ENCODE results near the gene TNFSF11. TPM values are rescaled to one million over a fixed set of nuclear protein-coding genes. Genes with fewer than 3 reads are reported as not detected.

Gene TNFSF11
- total RNA-seq, 4 donors from 2014 or later: 0.76 to 5.8 TPM; not detected in 2

DNA sequence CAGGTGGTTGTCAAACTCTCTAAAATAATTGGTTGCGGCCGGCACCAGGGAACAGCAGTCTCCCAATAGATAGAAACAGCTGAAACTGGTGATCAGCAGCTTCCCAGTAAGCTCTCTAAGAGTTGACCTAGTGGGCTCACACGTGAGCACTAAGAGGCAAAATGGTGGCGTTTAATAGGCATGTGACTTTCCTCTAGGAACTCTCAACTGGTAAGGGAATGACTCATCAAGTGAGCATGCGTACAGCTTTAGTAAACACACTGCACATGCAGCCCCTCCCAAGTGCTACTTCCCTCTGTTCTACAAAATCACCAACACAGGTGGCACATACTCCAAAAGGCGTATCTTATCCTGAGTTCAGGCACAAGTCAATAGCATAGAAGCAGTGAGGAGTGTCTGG lies 41.7 kb downstream of the TNFSF11 start:
- H3K27me3 ChIP-seq: no peaks in the 10 kb centered on the region
- no peaks in the 10 kb centered on the region for H3K36me3 ChIP-seq
- H3K4me3 ChIP-seq: no peak overlapping the region
- no peaks in the 10 kb centered on the region for H3K9me3 ChIP-seq
- H3K4me1 ChIP-seq: no peaks in the 10 kb centered on the region
- TF ChIP-seq, protein P1, sequence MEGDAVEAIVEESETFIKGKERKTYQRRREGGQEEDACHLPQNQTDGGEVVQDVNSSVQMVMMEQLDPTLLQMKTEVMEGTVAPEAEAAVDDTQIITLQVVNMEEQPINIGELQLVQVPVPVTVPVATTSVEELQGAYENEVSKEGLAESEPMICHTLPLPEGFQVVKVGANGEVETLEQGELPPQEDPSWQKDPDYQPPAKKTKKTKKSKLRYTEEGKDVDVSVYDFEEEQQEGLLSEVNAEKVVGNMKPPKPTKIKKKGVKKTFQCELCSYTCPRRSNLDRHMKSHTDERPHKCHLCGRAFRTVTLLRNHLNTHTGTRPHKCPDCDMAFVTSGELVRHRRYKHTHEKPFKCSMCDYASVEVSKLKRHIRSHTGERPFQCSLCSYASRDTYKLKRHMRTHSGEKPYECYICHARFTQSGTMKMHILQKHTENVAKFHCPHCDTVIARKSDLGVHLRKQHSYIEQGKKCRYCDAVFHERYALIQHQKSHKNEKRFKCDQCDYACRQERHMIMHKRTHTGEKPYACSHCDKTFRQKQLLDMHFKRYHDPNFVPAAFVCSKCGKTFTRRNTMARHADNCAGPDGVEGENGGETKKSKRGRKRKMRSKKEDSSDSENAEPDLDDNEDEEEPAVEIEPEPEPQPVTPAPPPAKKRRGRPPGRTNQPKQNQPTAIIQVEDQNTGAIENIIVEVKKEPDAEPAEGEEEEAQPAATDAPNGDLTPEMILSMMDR (IDR thresholded peaks at IDR 0.05): no peak
- no peak for TF ChIP-seq POLR2A (IDR thresholded peaks at IDR 0.05)
- DNase-seq: no peak
- H3K27ac ChIP-seq: no peak overlapping the region

DNA sequence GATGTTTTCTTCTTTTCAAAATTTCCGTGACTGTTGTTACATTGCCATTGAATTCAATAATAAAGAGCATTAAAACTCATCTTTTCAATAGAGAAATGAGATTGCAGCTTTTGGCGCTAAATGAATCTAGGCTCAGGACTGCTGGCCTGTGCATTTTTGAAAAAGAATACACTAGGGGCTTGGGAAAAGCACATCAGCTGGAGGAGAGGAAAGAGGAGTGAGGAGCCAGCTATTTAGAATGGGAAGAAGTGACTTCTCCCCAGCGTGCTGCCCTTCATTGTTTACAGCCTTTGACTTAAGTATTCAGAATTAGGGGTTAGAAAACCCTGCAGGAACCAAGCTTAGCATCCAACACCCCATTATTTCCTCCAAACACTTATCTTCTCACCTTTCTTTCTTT lies 43.3 kb downstream of the TNFSF11 start:
- H3K9me3 ChIP-seq: no peaks in the 10 kb centered on the region
- no peak overlapping the region for H3K4me3 ChIP-seq
- no peak for TF ChIP-seq POLR2A (IDR thresholded peaks at IDR 0.05)
- TF ChIP-seq, protein P1 (IDR thresholded peaks at IDR 0.05): no peak
- no peaks in the 10 kb centered on the region for H3K36me3 ChIP-seq
- H3K27me3 ChIP-seq: no peaks in the 10 kb centered on the region
- no peak for DNase-seq
- H3K27ac ChIP-seq: no peak overlapping the region
- H3K4me1 ChIP-seq: no peaks in the 10 kb centered on the region

DNA sequence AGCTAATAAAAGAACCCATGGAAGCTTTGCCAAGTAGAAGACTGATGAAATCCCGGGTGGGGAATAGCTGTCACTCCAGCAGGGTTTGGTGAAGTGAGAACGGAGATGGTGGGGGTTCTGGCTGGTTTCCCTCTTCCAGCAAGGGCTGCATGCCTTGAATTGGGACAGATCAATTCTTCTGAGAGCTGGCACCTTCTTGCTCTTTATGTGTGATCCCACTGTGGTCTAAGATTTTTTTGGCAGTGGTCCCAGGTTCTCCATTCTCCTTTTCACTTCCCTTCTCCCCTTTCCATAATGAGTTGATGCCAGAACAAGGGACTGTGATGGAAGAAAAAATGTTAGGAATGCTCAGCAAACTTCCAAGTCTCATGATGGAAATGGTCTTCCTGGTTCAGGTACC lies 50.0 kb downstream of the TNFSF11 start:
- no peaks in the 10 kb centered on the region for H3K9me3 ChIP-seq
- no peak for DNase-seq
- H3K27ac ChIP-seq: no peak overlapping the region
- H3K4me1 ChIP-seq: no peaks in the 10 kb centered on the region
- no peaks in the 10 kb centered on the region for H3K36me3 ChIP-seq
- TF ChIP-seq, protein P1 (IDR thresholded peaks at IDR 0.05): no peak
- no peak for TF ChIP-seq POLR2A (IDR thresholded peaks at IDR 0.05)
- H3K27me3 ChIP-seq: no peaks in the 10 kb centered on the region
- no peak overlapping the region for H3K4me3 ChIP-seq

DNA sequence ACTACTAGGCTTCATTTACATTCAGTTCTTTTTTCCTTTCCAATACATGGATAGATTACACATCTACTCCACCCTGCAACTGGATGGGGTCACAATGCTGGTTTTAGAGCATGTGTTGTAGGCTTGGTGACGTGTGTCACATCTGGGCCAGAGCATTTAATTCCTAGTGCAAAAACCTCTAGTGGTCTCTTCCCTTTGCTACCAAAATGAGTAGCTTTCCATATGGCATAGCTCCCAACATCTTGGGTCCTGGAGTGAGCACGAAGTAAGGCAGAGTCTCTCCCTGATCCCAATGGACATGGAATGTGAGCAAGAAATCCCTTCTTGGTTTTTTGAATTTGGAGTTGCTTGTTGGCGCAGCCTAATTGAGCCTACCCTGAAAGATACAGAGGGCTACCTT lies 51.7 kb downstream of the TNFSF11 start:
- TF ChIP-seq, protein P1 (IDR thresholded peaks at IDR 0.05): no peak
- TF ChIP-seq POLR2A (IDR thresholded peaks at IDR 0.05): no peak
- Histone ChIP-seq H3K36me3 (no peaks in the 10 kb centered on the region), H3K27me3 (no peaks in the 10 kb centered on the region), H3K4me3 (no peak overlapping the region), H3K4me1 (no peaks in the 10 kb centered on the region), H3K9me3 (no peaks in the 10 kb centered on the region), H3K27ac (no peak overlapping the region)
- DNase-seq: no peak

DNA sequence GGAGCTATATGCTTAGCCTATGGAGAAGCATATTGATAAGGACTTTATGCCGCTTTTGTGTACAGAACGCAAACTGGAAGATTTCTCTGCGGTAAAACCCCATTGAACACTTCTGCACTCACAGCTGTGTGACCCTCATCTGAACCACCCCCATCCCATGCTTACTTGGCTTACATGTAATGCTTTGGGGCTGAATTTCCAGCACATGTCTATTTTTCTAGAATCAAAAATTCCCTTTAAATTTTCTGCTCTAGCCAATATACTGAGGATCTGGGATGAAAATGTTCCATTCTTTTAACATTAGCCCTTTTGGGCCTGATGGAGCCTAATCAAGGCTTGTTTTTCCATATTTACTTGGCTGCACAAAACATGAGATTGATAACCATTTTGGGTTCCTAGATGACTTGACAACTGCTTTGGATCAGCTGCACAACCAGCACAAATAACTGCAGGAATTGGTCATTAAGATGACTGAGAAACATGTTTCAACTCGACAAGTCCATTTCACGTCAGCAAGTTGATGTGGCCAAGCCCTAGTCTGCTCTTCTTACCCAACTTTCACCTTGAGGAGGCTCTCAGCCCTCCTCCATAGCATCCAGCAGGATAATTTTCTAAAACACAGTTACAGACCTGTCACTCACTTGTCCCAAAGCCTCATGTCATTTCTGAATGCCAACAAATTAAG lies 52.4 kb downstream of the TNFSF11 start:
- DNase-seq: no peak
- no peaks in the 10 kb centered on the region for H3K36me3 ChIP-seq
- H3K9me3 ChIP-seq: no peaks in the 10 kb centered on the region
- no peak overlapping the region for H3K4me3 ChIP-seq
- no peaks in the 10 kb centered on the region for H3K27me3 ChIP-seq
- H3K27ac ChIP-seq: no peak overlapping the region
- TF ChIP-seq, protein P1 (IDR thresholded peaks at IDR 0.05): no peak
- TF ChIP-seq POLR2A (IDR thresholded peaks at IDR 0.05): no peak
- H3K4me1 ChIP-seq: no peaks in the 10 kb centered on the region

DNA sequence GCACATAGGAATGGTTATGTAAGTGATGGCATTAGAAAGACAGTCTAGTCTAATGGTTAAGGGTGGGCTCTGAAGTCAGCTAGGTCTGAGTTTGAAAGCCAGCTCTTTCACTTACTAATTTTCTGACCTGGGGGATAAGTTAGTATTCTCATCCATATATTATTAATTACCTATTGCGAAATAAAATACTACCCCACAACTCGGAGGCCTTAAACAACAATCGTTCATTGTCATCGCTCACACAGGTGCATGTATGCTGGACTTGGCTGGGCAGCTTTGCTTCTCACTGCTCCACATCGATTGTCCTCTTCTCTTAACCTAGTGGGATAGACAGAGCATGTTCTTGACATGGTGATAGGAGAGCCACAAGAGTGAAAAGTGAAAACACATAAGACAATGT lies 54.7 kb downstream of the TNFSF11 start:
- TF ChIP-seq POLR2A (IDR thresholded peaks at IDR 0.05): no peak
- TF ChIP-seq, protein P1 (IDR thresholded peaks at IDR 0.05): no peak
- no peaks in the 10 kb centered on the region for H3K36me3 ChIP-seq

More for the DNA sequence above, 54.7 kb downstream of the TNFSF11 start:
- Histone ChIP-seq H3K4me1 (no peaks in the 10 kb centered on the region), H3K27me3 (no peaks in the 10 kb centered on the region), H3K27ac (no peak overlapping the region), H3K4me3 (no peak overlapping the region), H3K9me3 (no peaks in the 10 kb centered on the region)
- DNase-seq: no peak

Data from Peyer's patch (tissue), 4 donors.